CD4-positive, alpha-beta memory T cell (primary cell): ENCODE measurements around the gene GALT. TPM values are rescaled to one million over a fixed set of nuclear protein-coding genes. Genes with fewer than 3 reads are reported as not detected.

Experiments used
- CTCF ChIA-PET: fragments of 350-600 bp; sonication (Branson Sonifier 250); formaldehyde crosslinking; loops from one replicate; lab custom pipeline; 2021; ENCODE audit warnings: inconsistent platforms; ENCODE audit not compliant: partially characterized antibody; lab: Charles Lee
- POLR2A ChIA-PET: fragments of 350-600 bp; sonication (Branson Sonifier 250); formaldehyde crosslinking; loops from one replicate; lab custom pipeline; 2021; ENCODE audit not compliant: partially characterized antibody; lab: Charles Lee
- DNase-seq, 5 donors: peaks; one replicate each; pipeline versions ENCODE4 v3.0.0 to v3.0.0-alpha.2; 2020 to 2022; ENCODE audit warnings: mixed read lengths in 1 of 5
- H3K27ac ChIP-seq: one replicate; pipeline ENCODE4 v1.7.0; 2013; ENCODE audit warnings: low read depth, low read length
- H3K27me3 ChIP-seq: 2 replicates; pipeline ENCODE4 v1.7.0; 2013; ENCODE audit warnings: mild to moderate bottlenecking, low read length, moderate library complexity; ENCODE audit not compliant: insufficient read depth
- H3K36me3 ChIP-seq: 2 replicates; pipeline ENCODE4 v1.7.0; 2013; ENCODE audit warnings: mild to moderate bottlenecking, low read length, moderate library complexity; ENCODE audit not compliant: insufficient read depth
- H3K4me1 ChIP-seq: 2 replicates; pipeline ENCODE4 v1.7.0; 2013; ENCODE audit warnings: mild to moderate bottlenecking, low read length, moderate library complexity; ENCODE audit not compliant: insufficient read depth
- H3K4me3 ChIP-seq, 2 donors: one replicate each; pipeline ENCODE4 v1.7.0; 2013; ENCODE audit warnings: low read length in 2 of 2, mild to moderate bottlenecking in 1 of 2
- H3K9me3 ChIP-seq, 2 donors: one replicate each; pipeline ENCODE4 v1.7.0; 2013; ENCODE audit warnings: low read length in 2 of 2, control low read depth in 1 of 2; ENCODE audit not compliant: control insufficient read depth in 1 of 2
- H3K27ac Mint-ChIP-seq, 7 donors: one replicate each; pipeline ENCODE4 v1.8.0; 2020 to 2021; ENCODE audit warnings: mixed read lengths in 7 of 7, mild to moderate bottlenecking in 6 of 7, inconsistent platforms in 3 of 7, moderate library complexity in 3 of 7
- H3K27me3 Mint-ChIP-seq, 2 donors: one replicate each; pipeline ENCODE4 v1.8.0; 2020 to 2021; ENCODE audit warnings: mixed read lengths in 2 of 2
- H3K36me3 Mint-ChIP-seq, 2 donors: one replicate each; pipeline ENCODE4 v1.8.0; 2020 to 2021; ENCODE audit warnings: mixed read lengths in 2 of 2, inconsistent platforms in 1 of 2, mild to moderate bottlenecking in 1 of 2
- H3K4me1 Mint-ChIP-seq, 4 donors: one replicate each; pipeline ENCODE4 v1.8.0; 2020 to 2021; ENCODE audit warnings: mixed read lengths in 4 of 4, mild to moderate bottlenecking in 1 of 4
- H3K4me3 Mint-ChIP-seq, 8 donors: one replicate each; pipeline ENCODE4 v1.8.0; 2020 to 2021; ENCODE audit warnings: mixed read lengths in 8 of 8, mild to moderate bottlenecking in 7 of 8, moderate library complexity in 6 of 8, inconsistent platforms in 3 of 8
- H3K9me3 Mint-ChIP-seq, 8 donors: one replicate each; pipeline ENCODE4 v1.8.0; 2020 to 2021; ENCODE audit warnings: mixed read lengths in 8 of 8, mild to moderate bottlenecking in 5 of 8, inconsistent platforms in 3 of 8, moderate library complexity in 1 of 8
- intact Hi-C: fragments of 100-400 bp; cut with micrococcal nuclease; formaldehyde crosslinking; loops from one replicate; pipeline ENCODE4 v1.15.1; 2023
- polyA plus RNA-seq, 2 donors: library from polyadenylated mRNA; unstranded; fragments of 300-500 nt; fragmentation: Illumina TruSeq; gene quantifications; one replicate each; pipeline ENCODE4 v1.2.3, GENCODE V29; 2021
- total RNA-seq, 2 experiments: library from RNA; stranded (reverse); gene quantifications; one replicate each; pipeline ENCODE4 v1.2.3, GENCODE V29; 2021

GALT gene
- total and polyA plus RNA-seq, 4 experiments from 2014 or later, result 81.9 to 261 (median 167) TPM

DNA sequence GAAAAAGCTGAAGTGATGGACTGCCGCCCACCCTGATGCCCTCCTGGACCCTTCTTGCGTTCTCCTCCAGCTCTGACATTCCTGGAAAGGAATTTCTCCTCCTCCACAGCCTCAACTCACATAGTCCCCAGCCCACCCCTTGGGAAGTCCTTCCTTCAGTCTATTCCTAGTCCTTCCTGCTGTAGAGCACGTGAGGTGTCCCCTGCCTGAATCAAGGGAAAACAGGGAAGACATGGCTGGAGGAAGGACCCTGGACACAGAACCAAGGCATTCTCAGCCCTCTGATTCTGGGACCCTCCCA is 21.3 kb upstream of the GALT start:
- Mint-ChIP-seq H3K27me3 (peaks cover 45 to 55% of the 10 kb centered on the region in 2 donors), H3K4me3 (no peak overlapping the region), H3K9me3 (peaks cover 0 to 3% (median 0%) of the 10 kb centered on the region in 8 donors), H3K4me1 (peaks cover 17 to 48% (median 26%) of the 10 kb centered on the region in 4 donors), H3K36me3 (peaks cover 0 to 4% of the 10 kb centered on the region in 2 donors), H3K27ac (peak overlapping the region in 1 of 7 donors; percentile 33)
- DNase-seq, result no peak
- Histone ChIP-seq H3K9me3 (no peaks in the 10 kb centered on the region), H3K4me3 (no peak overlapping the region), H3K27ac (no peak overlapping the region), H3K27me3 (peaks cover 66% of the 10 kb centered on the region), H3K36me3 (no peaks in the 10 kb centered on the region), H3K4me1 (peaks cover 34% of the 10 kb centered on the region)
- intact Hi-C loops, result no loop called here
- CTCF ChIA-PET, result interaction anchor here (1.1 to 2.5 kb wide), 4 partner anchors 9 to 21 kb away, joined by 3 to 17 read pairs (median 4); no protein-coding TSS in a partner anchor
- POLR2A ChIA-PET, result interaction anchor here (1.9 to 2.3 kb wide), 2 partner anchors 12 to 22 kb away, joined by 6 to 12 read pairs; partner anchors contain the start of genes GALT and SIGMAR1

DNA sequence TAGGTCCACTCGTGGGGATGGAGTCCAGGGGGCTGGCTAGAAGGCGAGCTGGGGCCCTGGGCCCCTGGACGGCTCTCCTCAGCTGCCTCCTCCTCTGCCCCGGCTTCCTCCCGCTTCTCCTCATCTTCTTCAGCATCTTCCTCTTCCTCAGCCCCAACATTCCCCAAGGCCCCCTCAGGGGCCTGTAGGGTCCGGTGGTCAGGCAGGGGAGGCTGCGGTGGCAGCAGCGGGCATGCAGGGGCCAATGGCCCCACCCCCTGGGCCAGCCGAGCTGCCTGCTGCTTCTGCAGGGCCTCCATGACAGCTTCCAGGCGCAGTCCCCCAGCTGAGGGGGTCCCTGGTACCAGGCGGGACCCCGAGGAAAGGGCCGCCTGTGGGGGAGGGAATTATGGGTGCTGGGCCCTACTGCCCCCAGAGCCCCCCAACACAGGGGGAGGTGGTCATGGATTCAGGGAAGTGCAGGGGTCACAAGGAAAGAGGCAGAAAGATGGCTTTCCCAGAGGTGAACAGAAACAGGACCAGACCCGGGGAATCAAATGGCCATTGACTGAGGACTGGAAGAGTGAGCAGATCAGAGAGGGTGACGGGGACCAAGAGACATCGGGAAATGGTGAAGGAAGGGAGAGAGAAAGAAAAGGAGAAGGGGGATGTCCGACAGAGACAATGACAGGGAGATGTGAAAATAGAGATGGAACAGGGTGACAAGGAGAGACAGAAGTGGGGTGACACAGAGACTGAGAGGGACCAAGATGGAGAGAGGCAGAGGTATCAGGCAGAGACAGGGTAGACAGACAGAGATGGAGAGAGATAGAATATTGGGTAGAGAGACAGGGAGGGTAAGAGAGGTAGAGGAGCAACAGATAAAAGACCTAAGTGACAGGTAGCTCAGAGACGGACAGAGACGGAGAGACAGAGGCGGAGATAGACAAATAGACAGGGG is 18.5 kb upstream of the GALT start:
- POLR2A ChIA-PET, result interaction anchor here (1.1 to 1.7 kb wide), 2 partner anchors 8 to 15 kb away, joined by 3 to 15 read pairs; partner anchors contain the start of gene DCTN3
- CTCF ChIA-PET, result interaction anchor here (1.3 to 10.5 kb wide), 4 partner anchors 10 to 24 kb away, joined by 4 to 235 read pairs (median 6); partner anchors contain the start of genes GALT, RPP25L and SIGMAR1
- Histone ChIP-seq H3K36me3 (no peaks in the 10 kb centered on the region), H3K4me3 (peak overlapping the region in 1 of 2 donors; percentile 15), H3K27me3 (peaks cover 56% of the 10 kb centered on the region), H3K4me1 (peaks cover 27% of the 10 kb centered on the region), H3K27ac (no peak overlapping the region), H3K9me3 (no peaks in the 10 kb centered on the region)
- DNase-seq, result no peak
- no peaks in the 10 kb centered on the region for H3K36me3 Mint-ChIP-seq
- intact Hi-C loops, result loop anchor here (1.0 kb wide), 1 partner anchor 8 kb away; the partner anchor contains the start of gene DCTN3
- H3K9me3 Mint-ChIP-seq, result peaks cover 0 to 3% (median 0%) of the 10 kb centered on the region in 8 donors
- peak overlapping the region in 5 of 7 donors; percentile 6 to 90 (median 40) for H3K27ac Mint-ChIP-seq
- peak overlapping the region; percentile 79 to 97 (median 86) for H3K4me3 Mint-ChIP-seq
- H3K27me3 Mint-ChIP-seq, result peaks cover 35 to 39% of the 10 kb centered on the region in 2 donors
- H3K4me1 Mint-ChIP-seq, result peaks cover 12 to 46% (median 20%) of the 10 kb centered on the region in 4 donors

DNA sequence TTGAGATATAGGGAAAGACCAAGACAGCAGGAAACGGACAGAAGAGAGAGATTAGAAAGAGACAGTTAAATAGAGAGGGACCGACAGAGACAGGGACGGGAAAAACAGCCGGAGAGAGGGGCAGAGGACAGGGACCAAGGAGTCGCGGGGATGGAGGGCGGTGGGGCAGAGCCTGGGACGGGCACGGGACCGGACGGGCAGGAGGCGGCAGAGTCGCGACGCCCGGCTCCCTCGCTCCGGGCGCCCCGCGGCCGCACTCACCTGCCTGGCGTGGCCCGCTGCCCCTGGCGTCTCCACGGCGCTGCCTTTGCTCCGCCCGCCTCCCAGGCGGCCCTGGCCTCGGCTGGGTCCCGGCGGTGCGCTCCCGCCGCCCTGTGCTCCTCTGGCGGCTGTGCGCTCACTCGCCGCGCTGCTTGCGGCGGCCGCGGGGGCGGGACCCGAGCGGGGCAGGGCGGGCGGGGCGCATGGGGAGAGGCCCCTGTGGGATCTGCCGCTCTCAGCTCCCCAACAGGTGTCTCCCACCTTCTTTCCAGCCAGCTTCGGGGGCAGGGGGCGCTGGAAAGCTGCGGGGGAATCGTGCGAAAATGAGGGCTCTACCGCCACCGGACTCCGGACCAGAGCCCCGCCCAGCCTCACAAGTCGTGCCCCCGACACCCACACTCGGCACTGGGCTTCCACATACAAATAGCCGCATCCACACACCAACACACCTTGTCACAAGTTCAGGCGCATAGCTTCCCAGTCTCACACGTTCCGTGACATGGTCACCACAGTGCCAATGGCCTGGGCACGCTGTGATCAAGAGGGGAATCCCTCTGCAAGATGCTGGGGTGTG is 17.6 kb upstream of the GALT start, which contains the start of gene ARID3C:
TSS of gene ARID3C (minus strand) at position 411 of the 835 bp plus-strand sequence. CDS start 1,052 bp downstream, outside the sequence.
- no peak within 1 kb of the TSS for H3K27ac ChIP-seq
- peak within 1 kb of the TSS; percentile 84 to 97 (median 87) for H3K4me3 Mint-ChIP-seq
- H3K36me3 ChIP-seq, result no peaks in the 10 kb centered on the region
- ChIA-PET POLR2A (interaction anchor here (1.1 to 1.7 kb wide), 5 partner anchors 8 to 34 kb away, joined by 3 to 15 read pairs (median 8); partner anchors contain the start of genes DCTN3, RPP25L and SIGMAR1), CTCF (interaction anchor here (0.9 to 10.5 kb wide), 6 partner anchors 8 to 72 kb away, joined by 3 to 235 read pairs (median 4); partner anchors contain the start of genes DCTN3, GALT, RPP25L and SIGMAR1)
- DNase-seq, result peak; percentile 24 to 51 (median 40)
- peak within 1 kb of the TSS in 1 of 2 donors; percentile 37 for H3K4me3 ChIP-seq
- peak within 1 kb of the TSS in 6 of 7 donors; percentile 6 to 90 (median 41) for H3K27ac Mint-ChIP-seq
- H3K4me1 Mint-ChIP-seq, result peaks cover 12 to 47% (median 17%) of the 10 kb centered on the region in 4 donors
- peaks cover 31 to 34% of the 10 kb centered on the region in 2 donors for H3K27me3 Mint-ChIP-seq
- H3K4me1 ChIP-seq, result peaks cover 22% of the 10 kb centered on the region
- H3K27me3 ChIP-seq, result peaks cover 50% of the 10 kb centered on the region
- intact Hi-C loops, result loop anchor here (1.0 kb wide), 1 partner anchor 9 kb away; the partner anchor contains the start of gene DCTN3
- no peaks in the 10 kb centered on the region for H3K9me3 ChIP-seq
- H3K9me3 Mint-ChIP-seq, result peaks cover 0 to 3% (median 0%) of the 10 kb centered on the region in 8 donors
- peaks cover 0 to under 1% of the 10 kb centered on the region in 2 donors for H3K36me3 Mint-ChIP-seq

DNA sequence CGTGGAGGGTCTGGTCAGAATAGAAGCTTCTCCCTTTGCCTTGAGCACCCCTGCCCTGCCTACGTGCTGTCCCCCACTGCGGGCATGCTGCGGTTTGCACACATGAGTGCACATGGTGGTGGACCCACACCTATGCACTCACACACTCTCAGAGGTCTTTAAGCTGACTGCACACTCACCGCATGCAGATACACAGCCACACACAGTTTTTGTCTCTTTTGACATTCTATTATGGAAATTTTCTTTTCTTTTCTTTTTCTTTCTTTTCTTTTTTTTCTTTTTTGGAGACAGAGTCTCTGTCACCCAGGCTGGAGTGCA is 17.0 kb upstream of the GALT start:
- Mint-ChIP-seq H3K9me3 (peaks cover 0 to 3% (median 0%) of the 10 kb centered on the region in 8 donors), H3K4me3 (peak overlapping the region; percentile 71 to 93 (median 86)), H3K4me1 (peaks cover 14 to 50% (median 20%) of the 10 kb centered on the region in 4 donors), H3K27me3 (peaks cover 27 to 29% of the 10 kb centered on the region in 2 donors), H3K36me3 (peaks cover 0 to 2% of the 10 kb centered on the region in 2 donors), H3K27ac (peak overlapping the region in 1 of 7 donors; percentile 22)
- intact Hi-C loops, result no loop called here
- Histone ChIP-seq H3K4me3 (peak overlapping the region in 1 of 2 donors; percentile 37), H3K36me3 (no peaks in the 10 kb centered on the region), H3K4me1 (peaks cover 22% of the 10 kb centered on the region), H3K9me3 (no peaks in the 10 kb centered on the region), H3K27ac (no peak overlapping the region), H3K27me3 (peaks cover 44% of the 10 kb centered on the region)
- CTCF ChIA-PET, result interaction anchor here (0.9 to 10.5 kb wide), 5 partner anchors 8 to 71 kb away, joined by 3 to 235 read pairs (median 4); partner anchors contain the start of genes DCTN3, GALT, RPP25L and SIGMAR1
- DNase-seq, result no peak
- POLR2A ChIA-PET, result interaction anchor here (1.1 to 1.7 kb wide), 5 partner anchors 8 to 34 kb away, joined by 3 to 15 read pairs (median 8); partner anchors contain the start of genes DCTN3, RPP25L and SIGMAR1

DNA sequence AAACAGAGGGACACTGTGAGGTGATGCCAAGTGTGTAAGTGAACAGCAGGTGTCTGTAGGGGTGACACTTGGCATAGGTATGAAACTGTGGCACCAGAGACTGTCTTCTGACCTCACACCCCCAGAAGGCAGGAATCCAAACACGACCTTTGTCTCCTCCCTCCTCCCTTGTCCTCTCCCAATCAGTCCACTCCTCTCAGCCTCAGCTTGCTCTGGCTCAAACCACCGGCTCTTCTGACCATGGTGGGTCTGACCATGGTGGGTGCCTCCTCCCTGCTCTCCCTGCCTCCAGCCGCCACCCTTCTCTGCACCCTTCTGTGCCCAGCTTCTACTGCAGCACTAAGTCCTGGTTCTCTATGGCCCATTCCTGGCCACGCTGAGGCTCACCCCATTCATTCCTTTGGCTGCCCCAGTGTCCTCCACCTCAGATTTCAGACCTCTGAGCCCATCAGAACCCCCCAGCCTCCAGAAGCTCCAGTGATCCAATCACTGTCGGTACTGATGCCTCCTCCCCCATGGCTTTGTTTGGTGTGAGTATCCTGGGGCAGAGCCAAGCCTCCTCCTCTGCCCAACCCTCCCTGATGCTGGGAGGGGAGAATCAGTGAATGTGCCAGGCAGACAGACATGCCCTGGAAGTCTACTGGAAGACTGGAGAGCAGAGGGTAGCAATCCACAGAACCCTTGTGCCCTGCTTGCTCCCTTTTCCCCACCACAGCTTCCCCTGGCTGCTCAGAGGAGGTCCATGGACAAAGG is 15.9 kb upstream of the GALT start:
- Mint-ChIP-seq H3K27me3 (peaks cover 24 to 27% of the 10 kb centered on the region in 2 donors), H3K36me3 (peaks cover 3 to 7% of the 10 kb centered on the region in 2 donors), H3K27ac (peak overlapping the region in 3 of 7 donors; percentile 25 to 50 (median 35)), H3K4me3 (peak overlapping the region in 4 of 8 donors; percentile 4 to 63 (median 40)), H3K9me3 (peaks cover 0 to 3% (median 0%) of the 10 kb centered on the region in 8 donors), H3K4me1 (peaks cover 16 to 54% (median 23%) of the 10 kb centered on the region in 4 donors)
- Histone ChIP-seq H3K36me3 (no peaks in the 10 kb centered on the region), H3K27me3 (peaks cover 35% of the 10 kb centered on the region), H3K9me3 (no peaks in the 10 kb centered on the region), H3K4me3 (no peak overlapping the region), H3K4me1 (peaks cover 25% of the 10 kb centered on the region), H3K27ac (no peak overlapping the region)
- intact Hi-C loops, result loop anchor here (5.0 kb wide), 1 partner anchor 108 kb away; the partner anchor contains the start of gene ENHO
- ChIA-PET POLR2A (interaction anchor here (1.6 kb wide), 2 partner anchors 10 to 13 kb away, joined by 4 to 5 read pairs; partner anchors contain the start of gene DCTN3), CTCF (interaction anchor here (0.8 to 10.5 kb wide), 3 partner anchors 8 to 16 kb away, joined by 3 to 235 read pairs (median 4); partner anchors contain the start of genes GALT and RPP25L)
- no peak for DNase-seq
